Gastroesophageal sphincter (tissue), 4 donors: ENCODE results near the gene SRGAP2C. TPM values are rescaled to one million over a fixed set of nuclear protein-coding genes. Genes with fewer than 3 reads are reported as not detected.
"Not testable (repeated sequence)": the region's sequence is repeated elsewhere in the genome, so short reads cannot be mapped to it uniquely, and the experiment has no call there.

Source experiments
- ATAC-seq: fragments of 150-250 bp; one replicate; pipeline ENCODE4 v1.9.1; 2016; ENCODE audit warnings: mild to moderate bottlenecking, moderate library complexity
- H3K27ac ChIP-seq, 4 donors: fragments of 200-600 bp; sonication (generic) in 3 of 4; 1 replicate in 3 of 4; 2 replicates in 1 of 4; pipeline ENCODE4 v1.5.1; 2016 to 2019
- H3K27me3 ChIP-seq: fragments of 200-600 bp; sonication (generic); one replicate; pipeline ENCODE4 v1.5.1; 2019
- H3K36me3 ChIP-seq, 2 donors: fragments of 200-600 bp; sonication (generic); one replicate each; pipeline ENCODE4 v1.5.1; 2019; ENCODE audit warnings: control low read depth in 1 of 2
- H3K4me1 ChIP-seq, 3 donors: fragments of 200-600 bp; sonication (generic); 1 replicate in 2 of 3; 2 replicates in 1 of 3; pipeline ENCODE4 v1.5.1; 2016 to 2019; ENCODE audit warnings: control low read depth in 2 of 3
- H3K4me3 ChIP-seq, 2 donors: fragments of 200-600 bp; sonication (generic); one replicate each; pipeline ENCODE4 v1.5.1; 2019; ENCODE audit warnings: mild to moderate bottlenecking in 1 of 2, moderate library complexity in 1 of 2
- H3K9me3 ChIP-seq, 3 donors: fragments of 200-600 bp; sonication (generic); one replicate each; pipeline ENCODE4 v1.5.1; 2017 to 2019; ENCODE audit warnings: control low read depth in 2 of 3
- CTCF ChIP-seq, 4 experiments: fragments of 200-600 bp in 2 of 4; fragments of 450-650 bp in 2 of 4; sonication (generic) in 1 of 4; IDR thresholded peaks; one replicate each; pipeline ENCODE4 v1.5.1; 2017 to 2019; ENCODE audit warnings: antibody characterized with exemption in 4 of 4, mild to moderate bottlenecking in 2 of 4, moderate library complexity in 2 of 4
- POLR2A ChIP-seq, 2 donors: fragments of 450-650 bp; IDR thresholded peaks; one replicate each; pipeline ENCODE4 v1.6.1; 2017; ENCODE audit warnings: antibody characterized with exemption in 2 of 2, mild to moderate bottlenecking in 2 of 2, moderate library complexity in 1 of 2
- POLR2AphosphoS5 ChIP-seq: sonication (generic); formaldehyde crosslinking; IDR thresholded peaks from one replicate; pipeline ENCODE4 v1.6.1; 2017; ENCODE audit warnings: antibody characterized with exemption
- WGBS, 2 donors: methylation state at CpG; one replicate each; pipeline ENCODE4 v1.1.5; 2018; ENCODE audit warnings: low coverage in 1 of 2; 5-methylcytosine and 5-hydroxymethylcytosine counted together
- total RNA-seq, 4 donors: library from RNA; depleted of rRNA; stranded (reverse); fragments of >200 nt; gene quantifications; one replicate each; pipeline ENCODE4 v1.1.0, GENCODE V29; 2016

SRGAP2C gene
- total RNA-seq, result 10 to 100 TPM; 18.8 to 41.1 (median 30.8) TPM

GRCh38 chr1:121184290-121185127, at the start of gene SRGAP2C, which contains the start of gene FAM72B:
SRGAP2C (plus strand) TSS chr1:121184975; CDS start chr1:121187447, 2,472 bp downstream.
FAM72B (minus strand) TSS chr1:121184340; CDS start chr1:121183489, 851 bp downstream.
- TF ChIP-seq POLR2A (IDR thresholded peaks at IDR 0.05) (peak; percentile 67 to 72), POLR2AphosphoS5 (peak; percentile 73)
- not testable (repeated sequence) for H3K9me3 ChIP-seq, H3K4me1 ChIP-seq, H3K27me3 ChIP-seq, H3K36me3 ChIP-seq
- peak within 1 kb of the TSS; percentile 33 to 53 for H3K4me3 ChIP-seq
- peak; percentile 91 for ATAC-seq
- WGBS, 2 donors, result 0% methylated on average over 9 of the region's 54 CpGs; no CpG with 5 or more reads in 1 of the 2 donors
- peak within 1 kb of the TSS; percentile 19 to 90 (median 84) for H3K27ac ChIP-seq

DNA sequence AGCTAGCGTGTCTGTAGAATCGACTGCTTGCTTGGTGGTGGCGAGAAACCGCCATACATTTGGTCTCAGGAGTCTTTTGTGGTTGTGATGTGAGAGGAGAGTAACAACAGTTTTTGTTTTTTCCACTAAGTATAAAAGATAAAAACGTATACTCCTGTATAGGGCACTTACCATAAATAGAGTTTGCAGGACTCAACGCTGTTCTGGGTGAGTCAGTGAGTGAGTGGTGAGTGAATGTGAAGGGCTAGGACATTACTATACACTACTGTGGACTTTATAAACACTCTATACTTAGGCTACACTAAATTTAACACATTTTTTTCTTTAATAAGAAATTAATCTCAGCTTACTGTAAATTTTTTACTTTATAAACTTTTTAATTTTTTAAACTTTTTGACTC, 44.4 kb upstream of the SRGAP2C start:
- no CpG with 5 or more reads among the region's 6 CpGs for WGBS, 2 donors

GRCh38 chr1:121148489-121149190, 36.1 kb upstream of the SRGAP2C start:
- not testable (repeated sequence) for H3K27me3 ChIP-seq, H3K36me3 ChIP-seq, H3K4me1 ChIP-seq, H3K27ac ChIP-seq, H3K4me3 ChIP-seq, H3K9me3 ChIP-seq
- TF ChIP-seq CTCF (IDR thresholded peaks at IDR 0.05), result peak in 2 of 4 experiments; percentile 13 to 26
- 0% methylated on average over 1 to 2 of the region's 9 CpGs for WGBS, 2 donors
- peak; percentile 77 for ATAC-seq

More for the DNA sequence above, 44.4 kb upstream of the SRGAP2C start:
- not testable (repeated sequence) for H3K4me1 ChIP-seq, H3K36me3 ChIP-seq, ATAC-seq, H3K27me3 ChIP-seq, H3K4me3 ChIP-seq, H3K27ac ChIP-seq, H3K9me3 ChIP-seq

GRCh38 chr1:121151294-121151693, 33.5 kb upstream of the SRGAP2C start:
- H3K9me3 ChIP-seq, H3K27ac ChIP-seq, H3K27me3 ChIP-seq, H3K4me3 ChIP-seq, H3K4me1 ChIP-seq, H3K36me3 ChIP-seq, ATAC-seq: not testable (repeated sequence)
- 57% methylated on average over 1 of the region's 1 CpG; no CpG with 5 or more reads in 1 of the 2 donors for WGBS, 2 donors

DNA sequence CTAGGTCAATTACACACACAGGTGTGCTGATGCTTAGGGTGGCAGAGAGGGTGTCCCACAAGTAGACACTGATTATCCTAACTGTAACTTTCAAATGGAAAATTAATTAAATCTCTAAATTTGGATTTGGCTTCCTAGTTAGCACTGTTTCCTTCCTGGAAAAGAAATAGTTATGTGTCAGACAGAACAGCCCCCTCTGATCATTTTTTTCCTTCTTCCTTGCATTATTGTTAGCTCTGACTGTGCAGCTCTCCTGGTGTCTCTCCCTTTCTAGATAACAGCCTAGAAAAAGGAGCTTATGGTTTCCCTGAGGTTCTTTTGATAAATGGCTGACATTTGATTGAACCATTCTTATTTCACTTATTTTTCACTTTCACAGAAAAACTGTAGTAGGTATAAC, 32.0 kb upstream of the SRGAP2C start:
- not testable (repeated sequence) for H3K27me3 ChIP-seq, H3K36me3 ChIP-seq, H3K4me1 ChIP-seq, H3K4me3 ChIP-seq, H3K9me3 ChIP-seq, ATAC-seq, H3K27ac ChIP-seq

- WGBS, 2 donors, result no CpG with 5 or more reads among the region's 2 CpGs
- not testable (repeated sequence) for ATAC-seq
Observed at GRCh38 chr1:121154811-121155210, 30.0 kb upstream of the SRGAP2C start.

DNA sequence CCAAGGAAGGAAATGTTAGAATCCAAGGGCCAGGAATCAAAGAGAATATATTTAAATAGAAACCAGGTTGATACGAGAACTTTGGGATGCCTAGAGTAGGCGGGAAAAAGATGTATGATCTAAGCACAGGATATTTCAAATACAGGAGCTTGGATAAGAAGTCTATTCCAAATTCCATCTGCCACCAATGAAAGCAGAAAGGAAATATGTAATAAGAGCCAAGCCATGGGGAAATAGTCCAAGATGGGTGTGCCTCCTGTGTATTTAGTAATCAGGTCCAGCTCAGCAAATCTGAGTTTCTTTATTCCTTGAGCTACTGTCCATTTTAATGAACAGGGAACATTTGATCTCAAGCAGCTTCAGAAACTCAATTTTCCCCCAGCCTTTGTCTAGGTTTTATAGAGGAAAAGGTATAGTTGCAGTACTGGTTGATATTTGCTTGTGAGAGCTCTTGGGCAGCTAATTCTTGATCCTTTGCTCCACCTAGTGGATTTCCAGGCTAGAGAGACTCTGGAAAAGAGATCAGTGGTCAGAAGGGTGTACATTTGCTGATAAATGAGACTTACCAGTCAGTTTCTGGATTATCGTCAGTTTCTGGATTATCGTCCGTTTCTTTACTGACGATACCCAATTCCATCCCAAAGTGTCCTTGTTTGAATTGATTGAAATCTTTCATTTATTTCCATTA, 29.0 kb upstream of the SRGAP2C start:
- TF ChIP-seq CTCF (IDR thresholded peaks at IDR 0.05), result peak in 1 of 4 experiments; percentile 12
- peak; percentile 46 for ATAC-seq
- not testable (repeated sequence) for H3K9me3 ChIP-seq

More at GRCh38 chr1:121154811-121155210, 30.0 kb upstream of the SRGAP2C start:
- H3K27ac ChIP-seq, H3K4me1 ChIP-seq, H3K9me3 ChIP-seq, H3K36me3 ChIP-seq, H3K4me3 ChIP-seq, H3K27me3 ChIP-seq: not testable (repeated sequence)

GRCh38 chr1:121156958-121157603, 27.7 kb upstream of the SRGAP2C start:
- no CpG with 5 or more reads among the region's 4 CpGs for WGBS, 2 donors
- not testable (repeated sequence) for H3K4me3 ChIP-seq, H3K27me3 ChIP-seq, H3K36me3 ChIP-seq, H3K9me3 ChIP-seq, H3K4me1 ChIP-seq, H3K27ac ChIP-seq
- ATAC-seq, result peak; percentile 73

More for the DNA sequence above, 29.0 kb upstream of the SRGAP2C start:
- H3K36me3 ChIP-seq, H3K4me1 ChIP-seq, H3K27ac ChIP-seq, H3K27me3 ChIP-seq, H3K4me3 ChIP-seq: not testable (repeated sequence)
- WGBS, 2 donors, result 43 to 63% methylated on average over 5 to 6 of the region's 6 CpGs

- H3K4me1 ChIP-seq, ATAC-seq, H3K4me3 ChIP-seq, H3K9me3 ChIP-seq, H3K36me3 ChIP-seq, H3K27me3 ChIP-seq, H3K27ac ChIP-seq: not testable (repeated sequence)
- no CpG with 5 or more reads among the region's 2 CpGs for WGBS, 2 donors
Observed at GRCh38 chr1:121157609-121158008, 27.2 kb upstream of the SRGAP2C start.

GRCh38 chr1:121160118-121160517, 24.7 kb upstream of the SRGAP2C start:
- not testable (repeated sequence) for ATAC-seq, H3K4me1 ChIP-seq

More at GRCh38 chr1:121160118-121160517, 24.7 kb upstream of the SRGAP2C start:
- H3K9me3 ChIP-seq, H3K4me3 ChIP-seq, H3K27ac ChIP-seq, H3K27me3 ChIP-seq, H3K36me3 ChIP-seq: not testable (repeated sequence)
- WGBS, 2 donors, result no CpG with 5 or more reads among the region's 2 CpGs
